Smooth muscle cell (in vitro differentiated cells): ENCODE data around the gene NFIX. TPM values are rescaled to one million over a fixed set of nuclear protein-coding genes. Genes with fewer than 3 reads are reported as not detected.

Experiments
- DNase-seq: peaks from one replicate; lab custom pipeline; 2025; ENCODE audit not compliant: unreplicated experiment; lab: John Stamatoyannopoulos, UW
- H2AFZ ChIP-seq: fragments of 200-600 bp; sonication (generic); 2 replicates; pipeline ENCODE4 v1.6.0; 2016; ENCODE audit warnings: antibody characterized with exemption, low read depth, mild to moderate bottlenecking
- H3F3A ChIP-seq: fragments of 200-600 bp; sonication (generic); 2 replicates; pipeline ENCODE4 v1.6.0; 2017; ENCODE audit warnings: antibody characterized with exemption, low read depth
- H3K27ac ChIP-seq: fragments of 200-600 bp; sonication (generic); 2 replicates; pipeline ENCODE4 v1.5.1; 2016; ENCODE audit warnings: low read depth, mild to moderate bottlenecking
- H3K27me3 ChIP-seq: fragments of 200-600 bp; sonication (generic); 2 replicates; pipeline ENCODE4 v1.6.1; 2016; ENCODE audit warnings: low read depth, mild to moderate bottlenecking
- H3K36me3 ChIP-seq: fragments of 200-600 bp; sonication (generic); 2 replicates; pipeline ENCODE4 v1.5.1; 2016; ENCODE audit warnings: low read depth
- H3K4me1 ChIP-seq: fragments of 200-600 bp; sonication (generic); 2 replicates; pipeline ENCODE4 v1.5.1; 2016; ENCODE audit warnings: low read depth
- H3K4me2 ChIP-seq: fragments of 200-600 bp; sonication (generic); 2 replicates; pipeline ENCODE4 v1.6.0; 2016; ENCODE audit warnings: mild to moderate bottlenecking
- H3K4me3 ChIP-seq: fragments of 200-600 bp; sonication (generic); 2 replicates; pipeline ENCODE4 v1.5.1; 2016; ENCODE audit warnings: mild to moderate bottlenecking
- H3K79me2 ChIP-seq: fragments of 200-600 bp; sonication (generic); 2 replicates; pipeline ENCODE4 v1.6.0; 2016; ENCODE audit warnings: low read depth, mild to moderate bottlenecking
- H3K9ac ChIP-seq: fragments of 200-600 bp; sonication (generic); 2 replicates; pipeline ENCODE4 v1.6.0; 2016; ENCODE audit warnings: low read depth
- H3K9me3 ChIP-seq: fragments of 200-600 bp; sonication (generic); replicated peaks from 2 replicates; pipeline ENCODE4 v1.5.1; 2016; ENCODE audit warnings: low read depth
- H4K20me1 ChIP-seq: fragments of 200-600 bp; sonication (generic); 2 replicates; pipeline ENCODE4 v1.6.0; 2016; ENCODE audit warnings: low read depth
- CTCF ChIP-seq: fragments of 200-600 bp; sonication (generic); IDR thresholded peaks from 2 replicates; pipeline ENCODE4 v1.5.1; 2017; ENCODE audit warnings: borderline replicate concordance, mild to moderate bottlenecking, antibody characterized with exemption; ENCODE audit not compliant: insufficient read depth, poor library complexity, severe bottlenecking
- WGBS: methylation state at CpG from one replicate; pipeline ENCODE4 v1.1.7; 2016; ENCODE audit warnings: low lambda C conversion rate; 5-methylcytosine and 5-hydroxymethylcytosine counted together
- polyA plus RNA-seq: library from polyadenylated mRNA; unstranded; fragments of >200 nt; fragmentation: Nextera tagmentation; extraction: Ambion mirVana; gene quantifications from 2 replicates; pipeline ENCODE4 v1.2.1, GENCODE V29; 2016
- total RNA-seq: library from RNA; depleted of rRNA; stranded (reverse); fragments of >200 nt; gene quantifications from 2 replicates; pipeline ENCODE4 v1.2.3, GENCODE V29; 2014

Gene NFIX
- total and polyA plus RNA-seq, 2 experiments from 2014 or later: 1.9 to 2.3 TPM

- no peaks in the 10 kb centered on the region for H3K27me3 ChIP-seq
- no peak overlapping the region for H3K27ac ChIP-seq
- DNase-seq: no peak
- H3K36me3 ChIP-seq: no peaks in the 10 kb centered on the region
- H3K4me2 ChIP-seq: peak overlapping the region; percentile 54
- no peak for TF ChIP-seq CTCF
- no peak overlapping the region for H3K4me3 ChIP-seq
- peaks cover 9% of the 10 kb centered on the region for H3F3A ChIP-seq
- no peaks in the 10 kb centered on the region for H3K9me3 ChIP-seq
- no peaks in the 10 kb centered on the region for H4K20me1 ChIP-seq
- no peak overlapping the region for H3K9ac ChIP-seq
- no peaks in the 10 kb centered on the region for H3K79me2 ChIP-seq
- H2AFZ ChIP-seq: no peak overlapping the region
- peaks cover 61% of the 10 kb centered on the region for H3K4me1 ChIP-seq
- 49% methylated on average over 15 of the region's 15 CpGs for WGBS
Observed at GRCh38 chr19:13057147-13057572, 61.9 kb downstream of the NFIX start.

- WGBS: 53% methylated on average over 2 of the region's 2 CpGs
- no peak overlapping the region for H2AFZ ChIP-seq
- no peaks in the 10 kb centered on the region for H3K36me3 ChIP-seq
- H3K79me2 ChIP-seq: no peaks in the 10 kb centered on the region
- H3F3A ChIP-seq: peaks cover 9% of the 10 kb centered on the region
- H3K4me1 ChIP-seq: peaks cover 59% of the 10 kb centered on the region
- H3K9me3 ChIP-seq: no peaks in the 10 kb centered on the region
- TF ChIP-seq CTCF: no peak
- no peak overlapping the region for H3K9ac ChIP-seq
- H4K20me1 ChIP-seq: no peaks in the 10 kb centered on the region
- H3K4me2 ChIP-seq: peak overlapping the region; percentile 54
- no peak overlapping the region for H3K27ac ChIP-seq
- H3K4me3 ChIP-seq: no peak overlapping the region
- H3K27me3 ChIP-seq: peaks cover 5% of the 10 kb centered on the region
- no peak for DNase-seq
Observed at GRCh38 chr19:13057744-13058143, 62.5 kb downstream of the NFIX start.

- no peaks in the 10 kb centered on the region for H3K36me3 ChIP-seq
- H3K27me3 ChIP-seq: peaks cover 15% of the 10 kb centered on the region
- no peak overlapping the region for H3K4me2 ChIP-seq
- H3K27ac ChIP-seq: no peak overlapping the region
- no peaks in the 10 kb centered on the region for H4K20me1 ChIP-seq
- H3F3A ChIP-seq: no peaks in the 10 kb centered on the region
- no peak for DNase-seq
- H2AFZ ChIP-seq: no peak overlapping the region
- no peaks in the 10 kb centered on the region for H3K79me2 ChIP-seq
- no peak overlapping the region for H3K4me3 ChIP-seq
- no peaks in the 10 kb centered on the region for H3K9me3 ChIP-seq
- 81% methylated on average over 12 of the region's 12 CpGs for WGBS
- TF ChIP-seq CTCF: no peak
- H3K4me1 ChIP-seq: peaks cover 48% of the 10 kb centered on the region
- no peak overlapping the region for H3K9ac ChIP-seq
Observed at GRCh38 chr19:13058951-13059660, 63.8 kb downstream of the NFIX start.

- Histone ChIP-seq H3K27ac (no peak overlapping the region), H3K79me2 (no peaks in the 10 kb centered on the region), H3K4me2 (peak overlapping the region; percentile 90), H3F3A (no peaks in the 10 kb centered on the region), H3K4me1 (peaks cover 35% of the 10 kb centered on the region), H3K9me3 (no peaks in the 10 kb centered on the region), H2AFZ (peak overlapping the region; percentile 69), H4K20me1 (no peaks in the 10 kb centered on the region), H3K27me3 (peaks cover 15% of the 10 kb centered on the region), H3K4me3 (peak overlapping the region; percentile 54), H3K9ac (no peak overlapping the region), H3K36me3 (no peaks in the 10 kb centered on the region)
- no peak for DNase-seq
- WGBS: 31% methylated on average over 19 of the region's 19 CpGs
- no peak for TF ChIP-seq CTCF
Observed at GRCh38 chr19:13060233-13060963, 65.1 kb downstream of the NFIX start.
